BJ (cell line): ENCODE measurements around the gene SLFNL1. TPM values are rescaled to one million over a fixed set of nuclear protein-coding genes. Genes with fewer than 3 reads are reported as not detected.
A peak's percentile ranks its signal among the peaks of the same experiment; 100 is the strongest.

ENCODE experiments used
- CTCF ChIA-PET: fragments of 350-600 bp; formaldehyde crosslinking; extraction: SDS; loops from one replicate; lab custom pipeline; 2021; ENCODE audit warnings: antibody characterized with exemption, inconsistent platforms; lab: Yijun Ruan, JAX
- POLR2A ChIA-PET: fragments of 300-600 bp; sonication (Branson Sonifier 250); formaldehyde crosslinking; extraction: SDS; loops from one replicate; lab custom pipeline; 2021; ENCODE audit warnings: antibody characterized with exemption; lab: Charles Lee
- DNase-seq: peaks from one replicate; pipeline ENCODE4 v3.0.0-alpha.2; 2011; ENCODE audit warnings: low read depth
- H3K27me3 ChIP-seq: 2 replicates; pipeline ENCODE4 v1.6.0; 2011; ENCODE audit warnings: low read length; ENCODE audit not compliant: control insufficient read depth, insufficient read depth
- H3K36me3 ChIP-seq: 2 replicates; pipeline ENCODE4 v1.5.1; 2011; ENCODE audit warnings: low read length; ENCODE audit not compliant: control insufficient read depth, insufficient read depth
- H3K4me3 ChIP-seq: 2 replicates; pipeline ENCODE4 v1.5.1; 2011; ENCODE audit warnings: low read depth, mild to moderate bottlenecking, control low read depth, low read length
- CTCF ChIP-seq: IDR thresholded peaks from 2 replicates; pipeline ENCODE4 v1.5.1; 2011; ENCODE audit warnings: low read depth, mild to moderate bottlenecking, control low read depth, inconsistent platforms, low read length, moderate library complexity; ENCODE audit not compliant: insufficient read depth
- polyA plus RNA-seq: library from polyadenylated mRNA; depleted of rRNA; stranded (reverse); fragments of >200 nt; gene quantifications from 2 replicates; pipeline ENCODE4 v1.2.3, GENCODE V29; 2011

Gene SLFNL1
- polyA plus RNA-seq, 1 experiment, result 0.10 TPM

- POLR2A ChIA-PET, result no interaction called here
- H3K27me3 ChIP-seq, result no peaks in the 10 kb centered on the region
- H3K4me3 ChIP-seq, result no peak overlapping the region
- TF ChIP-seq CTCF, result no peak
- DNase-seq, result no peak
- H3K36me3 ChIP-seq, result peaks cover 7% of the 10 kb centered on the region; the same call in 1 of the 2 replicates
- CTCF ChIA-PET, result no interaction called here
Observed at GRCh38 chr1:41046347-41046775, 24.8 kb upstream of the SLFNL1 start.

- POLR2A ChIA-PET, result no interaction called here
- TF ChIP-seq CTCF, result no peak
- CTCF ChIA-PET, result no interaction called here
- no peak overlapping the region for H3K4me3 ChIP-seq
- no peaks in the 10 kb centered on the region for H3K27me3 ChIP-seq
- peaks cover 7% of the 10 kb centered on the region; the same call in 1 of the 2 replicates for H3K36me3 ChIP-seq
- DNase-seq, result no peak
Observed at GRCh38 chr1:41045740-41046139, 24.2 kb upstream of the SLFNL1 start.

- ChIA-PET POLR2A (no interaction called here), CTCF (interaction anchor here (0.8 to 1.6 kb wide), 5 partner anchors 9 to 238 kb away, joined by 3 to 4 read pairs (median 3); no protein-coding TSS in a partner anchor)
- no peak for TF ChIP-seq CTCF
- Histone ChIP-seq H3K4me3 (no peak overlapping the region), H3K36me3 (0 out of 2 replicates have a peak, but pooled peaks cover 5% of the 10 kb centered on the region), H3K27me3 (no peaks in the 10 kb centered on the region)
- no peak for DNase-seq
Observed at GRCh38 chr1:41044187-41044586, 22.7 kb upstream of the SLFNL1 start.

- Histone ChIP-seq H3K36me3 (peaks cover 10% of the 10 kb centered on the region), H3K27me3 (no peaks in the 10 kb centered on the region), H3K4me3 (no peak overlapping the region)
- no peak for DNase-seq
- TF ChIP-seq CTCF, result no peak
- ChIA-PET CTCF (no interaction called here), POLR2A (no interaction called here)
Observed at GRCh38 chr1:41041614-41042270, 20.2 kb upstream of the SLFNL1 start.

- POLR2A ChIA-PET, result no interaction called here
- 0 out of 2 replicates have a peak, but pooled peaks have one; percentile 18 for TF ChIP-seq CTCF
- DNase-seq, result no peak
- Histone ChIP-seq H3K36me3 (peaks cover 8% of the 10 kb centered on the region), H3K4me3 (no peak overlapping the region), H3K27me3 (no peaks in the 10 kb centered on the region)
- CTCF ChIA-PET, result interaction anchor here (0.8 to 2.6 kb wide), 2 partner anchors 16 to 380 kb away, joined by 3 to 7 read pairs; partner anchors contain the start of gene SLFNL1
Observed at GRCh38 chr1:41038110-41038509, 16.6 kb upstream of the SLFNL1 start.
